CD4-positive, alpha-beta T cell treated with Interleukin-10 for 1 hour (primary cell): Measurements from ENCODE around the gene MAT2B.

ENCODE experiments used
- DNase-seq: peaks from one replicate; pipeline ENCODE4 v3.0.0-alpha.2; 2020

Gene MAT2B

GRCh38 chr5:163563112-163563511, 57.7 kb downstream of the MAT2B start:
- no peak for DNase-seq

DNA sequence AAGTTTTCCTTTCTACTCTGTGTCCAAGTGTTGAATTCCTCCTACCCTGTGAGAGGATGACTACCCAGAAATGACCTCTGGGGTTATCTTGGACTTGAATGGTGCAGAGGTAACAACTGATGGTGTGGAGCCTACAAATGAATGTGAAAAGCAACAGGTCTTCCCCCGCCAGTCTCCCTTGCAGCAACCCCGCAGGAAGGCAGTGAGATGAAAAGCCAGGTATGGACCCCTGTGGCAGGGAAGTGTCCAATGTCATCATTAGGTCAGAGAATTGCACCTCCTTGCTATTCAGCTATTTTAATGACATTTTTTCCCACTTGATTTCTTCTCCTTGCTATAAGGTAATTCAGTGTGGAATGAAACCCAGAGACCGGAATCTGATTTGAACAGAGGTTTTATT, 58.5 kb downstream of the MAT2B start:
- DNase-seq: no peak

DNA sequence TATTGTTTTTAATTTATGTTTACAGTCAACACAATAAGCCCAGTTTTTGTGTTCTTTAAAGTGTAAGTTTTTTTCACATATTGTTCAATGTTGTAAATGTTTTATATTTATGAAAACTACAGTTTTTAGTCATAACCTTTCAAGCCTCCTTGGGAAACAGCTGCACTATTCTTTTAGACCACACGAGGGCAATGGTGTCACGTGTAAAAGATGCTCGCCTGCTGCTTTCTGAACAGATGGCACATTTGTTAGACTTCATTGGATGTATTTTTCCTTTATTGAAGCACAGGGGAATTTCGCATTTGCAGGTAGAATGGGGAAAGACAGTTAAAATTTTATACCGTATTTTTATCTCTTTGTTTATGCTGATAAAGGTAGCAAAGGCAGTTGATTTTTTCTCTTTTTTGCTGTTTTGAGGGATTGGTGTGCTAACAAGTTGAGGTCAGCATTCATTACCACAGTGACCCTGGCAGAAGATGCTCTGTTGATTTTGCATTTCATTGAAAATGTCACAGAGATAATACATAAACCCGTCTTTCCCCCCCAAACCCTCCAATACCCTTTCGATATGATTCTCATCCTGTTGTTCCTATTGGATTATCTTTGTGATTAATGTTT, 59.0 kb downstream of the MAT2B start:
- peak; percentile 68 for DNase-seq

GRCh38 chr5:163565492-163565891, 60.1 kb downstream of the MAT2B start:
- no peak for DNase-seq

DNA sequence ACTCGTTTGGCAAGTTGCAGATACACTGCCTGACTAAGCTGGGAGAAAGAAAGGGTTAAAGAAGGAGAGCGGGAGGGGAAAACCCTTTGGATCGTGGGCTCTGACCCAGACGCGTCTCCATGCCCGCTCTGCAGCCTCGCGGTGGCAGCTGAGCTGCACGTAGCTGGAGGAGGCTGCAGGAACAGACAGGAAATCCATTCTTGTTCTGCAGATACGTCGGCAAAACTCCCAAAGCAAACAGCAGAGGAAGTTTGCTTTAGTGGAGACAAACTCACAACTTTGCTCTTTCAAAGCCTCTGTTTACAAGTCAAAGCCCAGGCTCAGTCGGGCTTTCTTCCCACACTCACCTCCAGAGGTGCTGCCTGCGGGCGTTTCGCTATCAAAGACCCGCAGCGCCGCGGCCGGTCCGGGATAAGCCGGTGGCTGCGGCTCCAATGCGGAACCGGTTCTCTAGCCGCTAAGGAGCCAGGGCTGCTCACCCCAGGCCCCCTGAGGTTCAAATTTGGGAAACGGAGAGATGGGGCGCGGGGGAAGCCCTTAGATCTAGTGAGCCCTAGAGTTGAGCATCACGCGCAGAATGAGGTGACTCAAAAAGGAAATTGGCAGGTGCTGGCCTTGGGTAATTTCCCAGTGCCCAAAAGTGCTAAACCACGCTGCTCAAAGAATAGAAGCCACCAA, 60.7 kb downstream of the MAT2B start:
- DNase-seq: no peak

- DNase-seq: no peak
Measured at GRCh38 chr5:163566678-163567077, 61.3 kb downstream of the MAT2B start.

GRCh38 chr5:163567811-163568210, 62.4 kb downstream of the MAT2B start:
- no peak for DNase-seq
